ENCODE results near the gene SAP25.

DNA sequence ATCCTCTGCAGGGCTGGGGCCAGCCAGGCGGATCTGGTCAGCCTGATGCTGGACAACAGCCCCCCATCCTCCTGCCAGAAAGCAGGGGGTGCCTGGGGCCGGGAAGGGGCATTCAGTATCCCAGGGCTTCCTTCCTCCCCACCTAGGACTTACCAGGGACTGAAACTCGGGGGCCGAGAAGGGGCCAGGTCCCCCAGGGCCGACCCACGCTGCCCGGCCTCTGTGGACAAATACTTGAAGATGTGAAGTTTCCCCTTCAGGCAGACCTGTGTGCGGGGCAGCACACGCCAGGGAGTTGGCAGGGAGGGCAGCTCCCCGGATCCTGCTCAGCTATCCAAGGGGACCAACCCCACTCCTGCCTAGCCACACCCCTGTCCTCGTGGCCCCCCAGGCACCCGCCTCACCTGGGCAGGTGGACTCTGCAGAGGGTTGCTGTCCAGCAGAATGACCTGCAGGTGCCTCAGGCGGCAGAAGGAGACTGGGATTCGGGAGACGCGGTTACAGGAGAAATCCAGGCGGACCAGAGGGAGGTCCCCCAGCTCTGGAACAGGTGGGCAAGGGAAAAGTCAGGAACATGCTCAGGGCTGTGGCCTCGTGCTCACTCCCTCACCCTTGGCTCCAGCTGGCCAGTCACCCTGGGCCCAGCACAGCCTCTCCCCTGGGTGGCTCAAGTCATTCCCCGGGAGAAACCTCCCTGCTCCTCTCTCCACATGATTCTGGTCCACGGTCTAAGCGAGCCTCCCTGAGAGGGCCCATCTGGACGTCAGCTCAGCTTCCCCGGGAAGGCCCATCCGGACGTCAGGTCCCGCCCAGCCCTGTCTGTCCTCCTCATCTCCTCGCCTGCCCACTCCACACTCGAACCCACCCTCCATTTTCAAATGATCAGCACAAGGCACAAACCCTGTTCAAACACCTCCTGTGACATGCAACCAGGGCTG lies 4.8 kb upstream of the SAP25 start:
- no peak for TF ChIP-seq ZNF274 (IDR thresholded peaks at IDR 0.05; ENCODE audit: low read depth, low read length)
- no peak for TF ChIP-seq YY1 (IDR thresholded peaks at IDR 0.05; ENCODE audit: insufficient read depth, insufficient read length)
